ENCODE results near the gene GDF7. TPM values are rescaled to one million over a fixed set of nuclear protein-coding genes. Genes with fewer than 3 reads are reported as not detected.

The GDF7 gene
- total and polyA plus RNA-seq, 2 of the 4 experiments (the other 2 are of a cell fraction): under 0.01 to 0.02 TPM

DNA sequence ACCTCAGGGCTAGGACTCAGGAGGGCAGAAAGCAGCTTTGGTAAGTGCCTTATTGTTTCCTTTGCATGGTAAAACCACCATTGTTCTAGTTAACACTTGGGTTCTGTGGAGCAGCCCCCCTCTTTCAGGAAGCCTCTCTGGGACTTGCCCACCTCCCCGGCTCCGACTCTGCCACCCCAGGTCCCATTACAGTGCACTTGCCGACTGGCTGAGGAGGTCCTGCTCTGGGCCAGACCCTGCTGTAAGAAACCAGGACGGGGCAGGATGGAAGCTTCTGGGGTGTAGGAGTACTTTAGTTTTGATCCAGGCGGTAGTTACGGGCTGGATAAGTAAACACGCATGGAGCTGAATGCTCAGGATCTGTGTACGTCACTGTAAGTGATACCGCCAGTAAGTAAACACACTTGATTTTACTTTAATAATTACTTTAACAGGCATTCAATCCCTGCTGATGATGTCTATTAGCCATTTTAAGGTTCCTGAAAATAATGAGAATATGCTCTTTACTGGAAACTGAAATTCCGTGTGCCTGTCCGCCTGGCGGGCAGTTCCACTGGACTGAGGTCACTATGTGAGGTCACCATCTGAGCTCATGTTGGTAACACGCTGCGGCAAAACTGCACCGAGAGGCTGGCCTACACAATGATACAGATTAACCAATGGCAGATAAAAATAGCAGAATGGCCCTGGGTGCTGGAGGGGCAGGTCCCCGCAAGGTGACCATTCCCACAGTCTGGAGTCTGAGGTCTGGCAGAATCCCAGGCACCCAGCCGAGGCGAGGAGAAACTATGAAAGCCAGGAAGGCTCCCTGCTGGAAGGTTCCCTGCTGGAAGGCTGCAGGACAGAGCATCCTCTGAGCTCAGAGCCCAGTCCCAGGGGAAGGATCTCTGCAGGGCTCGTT lies 41.2 kb upstream of the GDF7 start:
- intact Hi-C loops (cut with micrococcal nuclease) (no loop called here), dilution Hi-C loops (cut with HindIII; ENCODE audit: low sequenced_read_pairs, unreplicated experiment) (loop anchor here (25.0 kb wide), 1 partner anchor 238 kb away; no protein-coding TSS in a partner anchor), in situ Hi-C loops (cut with MboI; ENCODE audit: low sequenced_read_pairs) (no loop called here)
- no peak overlapping the region for H3K4ac ChIP-seq (ENCODE audit: low read depth, low read length)
- H3K4me1 ChIP-seq (ENCODE audit: control insufficient read depth, insufficient read depth, low read length): peaks cover 2% of the 10 kb centered on the region; the same call in 1 of the 2 replicates
- H4K91ac ChIP-seq (ENCODE audit: insufficient read depth, low read depth, low read length): no peak overlapping the region; the same call in 1 of the 2 replicates
- TF ChIP-seq BHLHE40 (IDR thresholded peaks at IDR 0.05; ENCODE audit: low read depth, low read length): no peak
- TF ChIP-seq NFE2L2 (IDR thresholded peaks at IDR 0.05; ENCODE audit: low read depth, low read length): no peak
- no peak for TF ChIP-seq RFX5 (IDR thresholded peaks at IDR 0.05; ENCODE audit: low read depth, low read length)
- no peak for TF ChIP-seq RAD21 (IDR thresholded peaks at IDR 0.05; ENCODE audit: low read length)
- TF ChIP-seq MXI1 (IDR thresholded peaks at IDR 0.05; ENCODE audit: borderline replicate concordance, low read depth, low read length): no peak
- TF ChIP-seq CHD1 (IDR thresholded peaks at IDR 0.05; ENCODE audit: low read depth, low read length): no peak
- TF ChIP-seq, protein P1, sequence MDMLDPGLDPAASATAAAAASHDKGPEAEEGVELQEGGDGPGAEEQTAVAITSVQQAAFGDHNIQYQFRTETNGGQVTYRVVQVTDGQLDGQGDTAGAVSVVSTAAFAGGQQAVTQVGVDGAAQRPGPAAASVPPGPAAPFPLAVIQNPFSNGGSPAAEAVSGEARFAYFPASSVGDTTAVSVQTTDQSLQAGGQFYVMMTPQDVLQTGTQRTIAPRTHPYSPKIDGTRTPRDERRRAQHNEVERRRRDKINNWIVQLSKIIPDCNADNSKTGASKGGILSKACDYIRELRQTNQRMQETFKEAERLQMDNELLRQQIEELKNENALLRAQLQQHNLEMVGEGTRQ (IDR thresholded peaks at IDR 0.05; ENCODE audit: low read depth, low read length): no peak
- no peak for TF ChIP-seq RCOR1 (IDR thresholded peaks at IDR 0.05; ENCODE audit: insufficient replicate concordance, low read length)
- no peak for TF ChIP-seq MAFK (IDR thresholded peaks at IDR 0.05; ENCODE audit: low read depth, low read length)
- ChIA-PET POLR2A (ENCODE audit: unreplicated experiment) (no interaction called here), CTCF (no interaction called here)
- no peak overlapping the region for H4K5ac ChIP-seq (ENCODE audit: low read depth, low read length)
- no peaks in the 10 kb centered on the region for H3K9me1 ChIP-seq (ENCODE audit: insufficient read depth, low read length)
- H3K9me3 ChIP-seq (ENCODE audit: control insufficient read depth, insufficient read depth, low read length): no peaks in the 10 kb centered on the region
- no peak overlapping the region for H4K8ac ChIP-seq (ENCODE audit: low read depth in 2 of 2, low read length in 2 of 2)
- H3K9ac ChIP-seq (ENCODE audit: low read depth, low read length): no peak overlapping the region
- H3K27me3 ChIP-seq (ENCODE audit: control insufficient read depth, insufficient read depth, low read length): no peaks in the 10 kb centered on the region
- H3K4me2 ChIP-seq (ENCODE audit: low read depth, low read length): no peak overlapping the region
- DNase-seq: no peak
- H2BK5ac ChIP-seq (ENCODE audit: low read depth, low read length, poor library complexity, severe bottlenecking): no peak overlapping the region
- H2BK120ac ChIP-seq (ENCODE audit: low read depth, low read length): no peak overlapping the region
- H3K14ac ChIP-seq (replicated peaks; ENCODE audit: low read depth, low read length): no peak overlapping the region
- no peak overlapping the region for H3K18ac ChIP-seq (ENCODE audit: low read depth, low read length)
- BruUV-seq (replicated peaks): no TSS peak
- H3K56ac ChIP-seq (ENCODE audit: extremely low read depth, insufficient read depth, low read length): no peak overlapping the region
- no peak overlapping the region for H2AFZ ChIP-seq (replicated peaks; ENCODE audit: low read length, poor library complexity)
- H3K36me3 ChIP-seq (ENCODE audit: control insufficient read depth, insufficient read depth, low read length): peaks cover 32% of the 10 kb centered on the region
- no peak overlapping the region for H2AK5ac ChIP-seq (ENCODE audit: low read depth, low read length)
- no peak overlapping the region for H2BK15ac ChIP-seq (ENCODE audit: low read depth, low read length)
- no peaks in the 10 kb centered on the region for H4K20me1 ChIP-seq (ENCODE audit: insufficient read depth, low read length)
- no peak overlapping the region for H2BK20ac ChIP-seq (ENCODE audit: low read depth, low read length)
- H2AK9ac ChIP-seq (replicated peaks; ENCODE audit: low read depth, low read length, poor library complexity): peak overlapping the region; percentile 35
- no peak overlapping the region for H3K4me3 ChIP-seq (ENCODE audit: insufficient read depth, low read depth, low read length)
- no peak overlapping the region for H3K27ac ChIP-seq (ENCODE audit: insufficient read depth, low read length)
- H3K79me1 ChIP-seq (ENCODE audit: low read depth in 1 of 2, low read length in 2 of 2): no peaks in the 10 kb centered on the region
- 91% methylated on average over 7 of the region's 19 CpGs; no CpG with 5 or more reads in 1 of the 2 experiments for WGBS, 2 experiments (ENCODE audit: extremely low coverage in 2 of 2, insufficient read length in 1 of 2)
- ATAC-seq (ENCODE audit: low read depth): no peak
- no peak overlapping the region for H3K23ac ChIP-seq (ENCODE audit: low read depth, low read length)

All from IMR-90 (cell line).